ENCODE measurements around the gene PCDH12.

GRCh38 chr5:141958546-141959172 is 657 bp upstream of the PCDH12 start:
- TF ChIP-seq POLR2AphosphoS5 (IDR thresholded peaks at IDR 0.05; ENCODE audit: low read depth, low read length), result no peak
- TF ChIP-seq REST (IDR thresholded peaks at IDR 0.05; ENCODE audit: insufficient read depth in 1 of 2, low read depth in 2 of 2, low read length in 2 of 2), result no peak
- TF ChIP-seq TAF1 (IDR thresholded peaks at IDR 0.05; ENCODE audit: borderline replicate concordance, insufficient read depth, low read length), result no peak
- no peak for TF ChIP-seq SIN3A (IDR thresholded peaks at IDR 0.05; ENCODE audit: borderline replicate concordance, insufficient read depth, low read length)
